Ishikawa (cell line): ENCODE measurements around the gene GUCA1C.
A peak's percentile ranks its signal among the peaks of the same experiment; 100 is the strongest.

Experiments used
- CEBPB ChIP-seq: IDR thresholded peaks from 2 replicates; pipeline ENCODE4 v1.6.1; 2012
- CREB1 ChIP-seq: IDR thresholded peaks from 2 replicates; pipeline ENCODE4 v1.6.1; 2012; ENCODE audit warnings: low read depth
- EGR1 ChIP-seq: IDR thresholded peaks from 2 replicates; pipeline ENCODE4 v1.6.1; 2012
- EP300 ChIP-seq: IDR thresholded peaks from 2 replicates; pipeline ENCODE4 v1.6.1; 2012; ENCODE audit warnings: borderline replicate concordance
- FOXM1 ChIP-seq: IDR thresholded peaks from 2 replicates; pipeline ENCODE4 v1.6.1; 2012; ENCODE audit warnings: low read depth, borderline replicate concordance
- NFIC ChIP-seq: IDR thresholded peaks from 2 replicates; pipeline ENCODE4 v1.6.1; 2012
- RAD21 ChIP-seq: IDR thresholded peaks from 2 replicates; pipeline ENCODE4 v1.6.1; 2012; ENCODE audit warnings: low read depth
- TAF1 ChIP-seq: IDR thresholded peaks from 2 replicates; pipeline ENCODE4 v1.6.1; 2012; ENCODE audit warnings: low read depth, mild to moderate bottlenecking
- TCF12 ChIP-seq: IDR thresholded peaks from 2 replicates; pipeline ENCODE4 v1.6.1; 2012; ENCODE audit warnings: low read depth
- TEAD4 ChIP-seq: IDR thresholded peaks from 2 replicates; pipeline ENCODE4 v1.6.1; 2012
- YY1 ChIP-seq: IDR thresholded peaks from 2 replicates; pipeline ENCODE4 v1.6.1; 2012; ENCODE audit warnings: low read depth
- ZBTB7A ChIP-seq: IDR thresholded peaks from 2 replicates; pipeline ENCODE4 v1.6.1; 2012; ENCODE audit warnings: low read depth
- TF ChIP-seq, protein P1 (sequence below): IDR thresholded peaks from 2 replicates; pipeline ENCODE4 v1.6.1; 2012
- TF ChIP-seq, protein P2 (sequence below): IDR thresholded peaks from 2 replicates; pipeline ENCODE4 v1.6.1; 2012
- TF ChIP-seq, protein P3 (sequence below): IDR thresholded peaks from 2 replicates; pipeline ENCODE4 v1.6.1; 2012; ENCODE audit warnings: low read depth, mild to moderate bottlenecking

GUCA1C gene

DNA sequence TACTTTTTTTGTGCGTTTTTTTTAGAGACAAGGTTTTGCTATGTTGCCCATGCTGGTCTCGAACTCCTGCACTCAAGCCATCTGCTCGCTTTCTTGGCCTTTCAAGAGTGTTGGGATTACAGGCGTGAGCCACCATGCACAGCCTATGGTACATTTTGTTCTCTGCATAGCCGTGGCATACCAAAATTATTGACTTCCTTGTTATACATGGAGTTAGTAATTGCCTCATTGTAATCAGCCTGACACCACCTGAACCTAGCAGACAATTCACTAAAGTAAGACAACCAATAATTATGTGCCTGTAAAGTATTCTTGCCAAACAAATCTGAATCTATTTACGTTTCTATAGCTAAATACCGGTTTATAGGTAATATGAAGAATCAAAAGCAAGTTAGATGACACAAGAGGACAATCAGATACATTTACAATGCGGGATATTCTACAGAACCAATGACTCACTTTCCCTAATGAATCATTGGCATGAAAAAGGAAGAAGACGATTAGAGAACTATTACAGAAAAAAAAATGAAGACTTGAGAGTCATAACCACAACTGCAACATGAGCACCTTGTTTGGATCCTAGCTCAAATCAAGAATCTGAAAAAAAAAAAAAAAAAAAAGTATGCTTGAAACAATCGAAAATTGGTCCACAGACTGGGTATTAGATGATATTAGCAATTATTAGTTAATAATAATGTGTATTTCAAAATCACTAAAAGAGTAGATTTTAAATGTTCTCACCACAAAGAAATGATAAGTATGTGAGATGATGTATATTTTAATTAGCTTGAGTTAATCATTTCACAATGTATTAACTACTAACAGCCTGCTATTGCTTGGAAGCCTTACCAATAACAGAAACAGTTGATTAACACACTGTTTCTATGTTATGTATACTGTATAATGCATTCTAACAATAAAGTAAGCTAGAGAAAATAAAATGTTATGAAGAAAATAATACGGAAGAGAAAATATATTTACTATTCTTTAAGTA, 7.1 kb downstream of the GUCA1C start:
- TF ChIP-seq ZBTB7A (no peak), EP300 (no peak), RAD21 (no peak), TAF1 (no peak), EGR1 (no peak), NFIC (no peak), TCF12 (no peak)
- TF ChIP-seq, protein P1, sequence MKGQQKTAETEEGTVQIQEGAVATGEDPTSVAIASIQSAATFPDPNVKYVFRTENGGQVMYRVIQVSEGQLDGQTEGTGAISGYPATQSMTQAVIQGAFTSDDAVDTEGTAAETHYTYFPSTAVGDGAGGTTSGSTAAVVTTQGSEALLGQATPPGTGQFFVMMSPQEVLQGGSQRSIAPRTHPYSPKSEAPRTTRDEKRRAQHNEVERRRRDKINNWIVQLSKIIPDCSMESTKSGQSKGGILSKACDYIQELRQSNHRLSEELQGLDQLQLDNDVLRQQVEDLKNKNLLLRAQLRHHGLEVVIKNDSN: no peak

DNA sequence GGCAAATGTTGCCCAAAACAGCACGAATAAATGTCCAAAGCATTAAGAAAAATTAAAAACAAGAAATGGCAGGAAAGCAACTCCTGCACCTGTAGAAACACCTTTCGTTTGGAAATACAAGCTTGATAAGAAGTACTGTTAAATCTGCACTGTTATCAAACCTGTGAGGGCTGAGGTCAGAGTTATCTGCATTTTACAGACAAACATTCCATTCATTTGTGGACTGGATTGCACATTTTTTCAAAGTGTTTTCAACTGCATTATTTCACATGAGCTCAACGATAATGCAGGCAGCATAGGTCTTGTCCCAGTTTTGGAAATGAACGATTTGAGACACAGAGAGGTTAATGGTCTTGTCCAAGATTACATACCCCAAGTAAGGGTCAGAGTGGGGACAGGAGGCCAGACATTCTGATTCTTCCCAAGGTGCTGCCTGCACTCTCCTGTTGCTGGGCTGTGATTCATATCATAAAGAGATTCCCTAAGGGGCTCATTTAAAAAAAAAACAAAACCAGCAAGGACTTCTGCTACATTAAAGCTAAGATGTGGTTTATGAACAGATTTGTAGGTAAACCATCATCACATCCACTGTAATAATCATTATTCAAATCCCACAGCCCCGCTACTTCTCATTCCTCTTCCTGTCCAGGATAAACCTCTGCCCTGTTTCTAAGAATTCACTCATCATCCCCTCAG, 13.0 kb downstream of the GUCA1C start:
- no peak for TF ChIP-seq EGR1
- TF ChIP-seq RAD21: no peak
- TF ChIP-seq TEAD4: no peak
- TF ChIP-seq, protein P2, sequence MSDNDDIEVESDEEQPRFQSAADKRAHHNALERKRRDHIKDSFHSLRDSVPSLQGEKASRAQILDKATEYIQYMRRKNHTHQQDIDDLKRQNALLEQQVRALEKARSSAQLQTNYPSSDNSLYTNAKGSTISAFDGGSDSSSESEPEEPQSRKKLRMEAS: no peak
- TF ChIP-seq TAF1: no peak
- no peak for TF ChIP-seq TCF12
- TF ChIP-seq CREB1: no peak
- no peak for TF ChIP-seq ZBTB7A
- no peak for TF ChIP-seq EP300
- no peak for TF ChIP-seq FOXM1
- TF ChIP-seq, protein P1: no peak

DNA sequence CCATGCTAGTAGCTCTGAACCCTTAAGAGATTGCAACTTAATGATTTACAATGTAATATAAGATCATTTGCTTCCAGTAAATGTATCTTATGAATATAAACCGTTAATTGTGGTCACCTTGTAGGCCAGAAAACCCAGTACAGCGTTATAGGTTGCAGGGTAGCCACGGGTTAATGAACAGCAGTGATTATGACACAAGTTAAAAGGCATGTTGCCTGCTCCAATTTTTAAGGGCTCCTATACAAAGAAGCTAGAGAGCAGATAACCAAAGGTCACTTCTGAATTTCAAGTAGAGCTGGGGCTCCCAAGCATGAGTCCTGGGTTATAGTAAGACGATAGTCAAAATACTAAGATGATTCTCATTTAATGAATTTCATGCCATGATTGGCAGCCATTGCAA, 13.5 kb downstream of the GUCA1C start:
- TF ChIP-seq TEAD4 (no peak), YY1 (no peak), ZBTB7A (no peak), EGR1 (no peak), CEBPB (no peak), NFIC (no peak), CREB1 (no peak), TCF12 (no peak)

DNA sequence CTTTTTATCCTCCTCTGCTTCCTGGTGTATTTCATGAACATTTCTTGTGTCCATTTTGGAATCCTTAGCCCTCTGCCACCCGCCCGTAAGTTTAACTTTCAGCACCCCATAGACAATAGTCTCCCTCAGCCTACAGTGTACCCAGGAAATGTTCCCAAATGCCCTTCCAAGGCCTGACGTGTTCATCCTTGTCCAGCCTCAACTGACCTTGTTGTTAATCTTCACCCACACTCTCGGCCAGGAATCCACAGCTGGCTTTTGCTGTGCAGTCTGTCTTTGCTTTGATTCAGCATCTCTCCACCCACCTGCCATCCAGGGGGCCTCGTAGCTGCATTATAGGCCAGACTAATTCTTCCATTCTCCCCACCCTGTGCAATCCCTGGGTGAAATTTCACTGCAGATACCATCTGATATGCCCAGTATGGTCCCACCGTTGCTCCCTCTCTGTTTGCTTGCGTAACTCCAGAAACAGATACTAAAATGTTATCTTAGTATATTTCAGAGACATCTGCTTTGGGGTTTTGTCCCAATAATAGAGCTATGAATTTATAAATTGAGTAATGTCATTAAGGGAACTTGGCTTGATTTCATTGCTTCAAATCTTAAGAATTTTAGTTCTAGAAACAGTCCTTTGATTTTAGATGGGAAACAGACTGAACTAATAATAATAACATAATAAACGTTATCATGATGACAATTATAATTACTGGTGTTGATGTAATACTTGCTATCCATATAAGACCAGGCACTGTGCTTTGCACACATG, 16.6 kb downstream of the GUCA1C start:
- TF ChIP-seq CREB1 (no peak), FOXM1 (no peak), EGR1 (no peak)

DNA sequence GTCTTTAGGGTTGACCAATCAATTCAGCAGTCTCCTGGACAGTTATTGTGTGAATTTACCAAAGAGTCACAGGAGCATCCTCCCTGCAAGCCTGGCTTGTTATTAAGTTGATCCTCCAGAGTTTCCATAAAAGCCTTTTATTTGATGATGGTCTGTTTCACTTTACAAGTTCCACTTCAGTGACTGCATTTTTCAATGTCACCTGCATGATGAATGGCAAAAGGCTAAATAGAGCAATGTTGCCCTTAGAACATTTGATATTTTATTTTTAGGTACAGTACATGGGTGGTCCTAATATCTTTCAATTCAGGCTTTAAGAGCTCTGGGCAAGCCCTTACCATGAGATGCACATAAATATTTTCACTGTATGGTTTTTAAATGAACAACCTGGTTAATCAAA, 22.6 kb downstream of the GUCA1C start:
- TF ChIP-seq TEAD4 (peak; percentile 24; the same call in 1 of the 2 replicates), RAD21 (no peak)

DNA sequence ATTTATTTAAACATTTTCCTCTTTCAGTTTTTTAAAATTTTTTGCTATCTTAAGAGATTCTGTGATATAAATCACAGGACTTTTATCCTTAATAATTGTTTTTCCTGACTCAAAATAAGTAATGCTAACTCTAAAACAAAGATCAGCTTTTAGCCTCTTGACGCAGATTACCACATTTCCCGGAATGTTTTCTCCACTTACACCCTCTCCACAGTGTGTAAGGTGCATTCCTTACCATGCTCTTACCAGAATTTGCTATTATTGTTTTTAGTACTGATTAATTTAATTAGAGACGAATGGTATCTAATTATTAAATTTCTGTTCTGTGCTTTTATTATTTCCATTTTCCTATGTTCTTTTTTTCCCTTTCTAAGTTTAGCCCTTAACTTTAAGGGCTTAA, 34.8 kb downstream of the GUCA1C start:
- no peak for TF ChIP-seq CEBPB
- TF ChIP-seq FOXM1: no peak
- TF ChIP-seq TCF12: no peak

DNA sequence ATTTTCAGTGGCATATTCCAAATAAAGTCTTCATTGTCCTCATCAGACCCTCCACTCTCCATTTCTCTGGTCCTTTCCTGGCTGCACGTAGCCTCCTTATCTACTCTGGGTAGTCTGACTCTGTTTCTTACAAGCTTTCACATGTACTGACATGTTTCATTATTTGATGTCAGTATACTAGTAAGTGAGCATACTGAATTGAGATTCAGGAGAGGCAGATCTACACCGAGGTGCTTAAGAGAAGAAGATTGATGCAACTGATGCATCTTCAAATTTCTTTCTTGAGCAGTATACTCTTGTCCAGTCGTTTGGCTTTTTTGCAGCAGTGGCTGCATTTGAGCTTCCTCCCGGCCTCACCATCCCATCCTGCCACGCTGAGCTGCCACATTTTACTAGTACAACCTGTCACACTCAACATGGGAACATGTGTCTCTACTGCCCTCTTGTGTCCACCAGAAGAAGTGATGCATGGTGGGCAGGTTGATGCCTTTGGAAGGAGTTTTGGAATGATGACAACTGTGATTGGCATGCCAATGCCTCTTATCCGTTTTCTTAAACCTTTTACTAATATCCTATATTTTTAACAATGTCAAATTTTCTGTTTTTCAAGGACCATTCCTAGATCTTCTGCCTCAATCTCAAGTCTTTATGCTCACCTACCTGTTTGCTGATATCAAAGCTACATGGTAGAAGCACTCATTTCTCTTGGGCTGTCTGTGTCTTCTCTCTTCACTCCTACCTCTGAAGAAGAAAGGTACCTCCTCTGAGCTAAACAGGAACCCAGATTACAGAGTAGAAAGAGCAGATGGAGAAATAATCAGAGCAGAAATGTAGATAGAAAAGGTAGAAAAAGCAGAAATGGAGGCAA, 38.7 kb downstream of the GUCA1C start:
- TF ChIP-seq TEAD4 (0 out of 2 replicates have a peak, but pooled peaks have one; percentile 5), EP300 (no peak), RAD21 (peak; percentile 96)

DNA sequence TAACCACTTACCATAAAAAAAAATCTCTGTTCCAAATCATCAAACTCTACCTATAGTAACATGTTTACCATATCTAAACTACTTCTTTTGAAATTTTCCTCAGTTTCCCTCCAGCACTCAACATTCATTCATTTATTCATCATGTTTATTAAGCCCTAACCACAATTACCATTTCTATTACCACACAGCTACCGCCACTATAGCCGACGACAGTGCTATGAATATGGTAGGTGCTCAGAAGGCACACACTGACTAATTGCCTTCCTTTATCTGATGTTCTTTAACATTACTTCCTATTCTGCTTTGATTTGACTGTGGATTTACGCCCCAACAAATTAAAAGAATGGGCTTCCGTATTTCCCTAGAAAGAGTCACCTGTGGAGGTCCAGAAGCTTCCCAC, 43.9 kb downstream of the GUCA1C start:
- TF ChIP-seq, protein P1: no peak
- TF ChIP-seq FOXM1 (no peak), TAF1 (no peak), NFIC (no peak), CEBPB (no peak), EP300 (no peak), EGR1 (no peak), TEAD4 (no peak), YY1 (no peak), RAD21 (no peak), TCF12 (no peak), ZBTB7A (no peak), CREB1 (no peak)
- TF ChIP-seq, protein P3, sequence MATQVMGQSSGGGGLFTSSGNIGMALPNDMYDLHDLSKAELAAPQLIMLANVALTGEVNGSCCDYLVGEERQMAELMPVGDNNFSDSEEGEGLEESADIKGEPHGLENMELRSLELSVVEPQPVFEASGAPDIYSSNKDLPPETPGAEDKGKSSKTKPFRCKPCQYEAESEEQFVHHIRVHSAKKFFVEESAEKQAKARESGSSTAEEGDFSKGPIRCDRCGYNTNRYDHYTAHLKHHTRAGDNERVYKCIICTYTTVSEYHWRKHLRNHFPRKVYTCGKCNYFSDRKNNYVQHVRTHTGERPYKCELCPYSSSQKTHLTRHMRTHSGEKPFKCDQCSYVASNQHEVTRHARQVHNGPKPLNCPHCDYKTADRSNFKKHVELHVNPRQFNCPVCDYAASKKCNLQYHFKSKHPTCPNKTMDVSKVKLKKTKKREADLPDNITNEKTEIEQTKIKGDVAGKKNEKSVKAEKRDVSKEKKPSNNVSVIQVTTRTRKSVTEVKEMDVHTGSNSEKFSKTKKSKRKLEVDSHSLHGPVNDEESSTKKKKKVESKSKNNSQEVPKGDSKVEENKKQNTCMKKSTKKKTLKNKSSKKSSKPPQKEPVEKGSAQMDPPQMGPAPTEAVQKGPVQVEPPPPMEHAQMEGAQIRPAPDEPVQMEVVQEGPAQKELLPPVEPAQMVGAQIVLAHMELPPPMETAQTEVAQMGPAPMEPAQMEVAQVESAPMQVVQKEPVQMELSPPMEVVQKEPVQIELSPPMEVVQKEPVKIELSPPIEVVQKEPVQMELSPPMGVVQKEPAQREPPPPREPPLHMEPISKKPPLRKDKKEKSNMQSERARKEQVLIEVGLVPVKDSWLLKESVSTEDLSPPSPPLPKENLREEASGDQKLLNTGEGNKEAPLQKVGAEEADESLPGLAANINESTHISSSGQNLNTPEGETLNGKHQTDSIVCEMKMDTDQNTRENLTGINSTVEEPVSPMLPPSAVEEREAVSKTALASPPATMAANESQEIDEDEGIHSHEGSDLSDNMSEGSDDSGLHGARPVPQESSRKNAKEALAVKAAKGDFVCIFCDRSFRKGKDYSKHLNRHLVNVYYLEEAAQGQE: no peak
- TF ChIP-seq, protein P2: no peak
